Measurements from ENCODE around the gene ANO1.

Gene ANO1

DNA sequence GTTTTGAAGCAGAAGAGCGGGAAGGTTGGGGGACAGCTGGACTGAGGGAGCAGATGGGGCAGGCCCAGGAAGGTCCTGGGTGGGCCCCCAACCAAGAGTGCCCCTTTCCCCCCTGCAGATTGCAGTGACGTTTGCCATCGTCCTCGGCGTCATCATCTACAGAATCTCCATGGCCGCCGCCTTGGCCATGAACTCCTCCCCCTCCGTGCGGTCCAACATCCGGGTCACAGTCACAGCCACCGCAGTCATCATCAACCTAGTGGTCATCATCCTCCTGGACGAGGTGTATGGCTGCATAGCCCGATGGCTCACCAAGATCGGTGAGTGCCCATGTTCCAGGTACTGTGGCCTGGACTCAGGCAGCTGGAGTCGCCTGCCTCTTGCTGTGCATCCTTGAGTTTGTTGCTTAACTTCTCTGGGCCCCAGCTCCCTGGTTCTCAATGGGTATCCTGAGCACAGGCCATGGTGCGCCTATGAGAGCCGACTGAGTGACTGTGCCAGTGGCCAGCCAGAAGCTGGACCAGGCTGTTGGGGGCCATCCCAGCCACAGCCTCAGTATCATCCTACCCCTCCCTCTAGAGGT is 83.0 kb downstream of the ANO1 start:
- no peak overlapping the region for H3K9ac ChIP-seq
- no peak overlapping the region for H2AFZ ChIP-seq
- no peaks in the 10 kb centered on the region for H3K79me2 ChIP-seq
- H3K27me3 ChIP-seq (ENCODE audit: control insufficient read depth, insufficient read depth, low read length): no peaks in the 10 kb centered on the region
- H3K4me2 ChIP-seq (ENCODE audit: low read length): no peak overlapping the region
- H3K9me3 ChIP-seq (ENCODE audit: control insufficient read depth, low read length): no peaks in the 10 kb centered on the region
- H3K4me1 ChIP-seq: no peaks in the 10 kb centered on the region
- H3K36me3 ChIP-seq (ENCODE audit: control insufficient read depth, insufficient read depth, low read length): no peaks in the 10 kb centered on the region
- H3K4me3 ChIP-seq (ENCODE audit: low read depth, low read length): no peak overlapping the region
- TF ChIP-seq, protein P1, sequence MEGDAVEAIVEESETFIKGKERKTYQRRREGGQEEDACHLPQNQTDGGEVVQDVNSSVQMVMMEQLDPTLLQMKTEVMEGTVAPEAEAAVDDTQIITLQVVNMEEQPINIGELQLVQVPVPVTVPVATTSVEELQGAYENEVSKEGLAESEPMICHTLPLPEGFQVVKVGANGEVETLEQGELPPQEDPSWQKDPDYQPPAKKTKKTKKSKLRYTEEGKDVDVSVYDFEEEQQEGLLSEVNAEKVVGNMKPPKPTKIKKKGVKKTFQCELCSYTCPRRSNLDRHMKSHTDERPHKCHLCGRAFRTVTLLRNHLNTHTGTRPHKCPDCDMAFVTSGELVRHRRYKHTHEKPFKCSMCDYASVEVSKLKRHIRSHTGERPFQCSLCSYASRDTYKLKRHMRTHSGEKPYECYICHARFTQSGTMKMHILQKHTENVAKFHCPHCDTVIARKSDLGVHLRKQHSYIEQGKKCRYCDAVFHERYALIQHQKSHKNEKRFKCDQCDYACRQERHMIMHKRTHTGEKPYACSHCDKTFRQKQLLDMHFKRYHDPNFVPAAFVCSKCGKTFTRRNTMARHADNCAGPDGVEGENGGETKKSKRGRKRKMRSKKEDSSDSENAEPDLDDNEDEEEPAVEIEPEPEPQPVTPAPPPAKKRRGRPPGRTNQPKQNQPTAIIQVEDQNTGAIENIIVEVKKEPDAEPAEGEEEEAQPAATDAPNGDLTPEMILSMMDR (IDR thresholded peaks at IDR 0.05): no peak
- no peak overlapping the region for H3K27ac ChIP-seq

DNA sequence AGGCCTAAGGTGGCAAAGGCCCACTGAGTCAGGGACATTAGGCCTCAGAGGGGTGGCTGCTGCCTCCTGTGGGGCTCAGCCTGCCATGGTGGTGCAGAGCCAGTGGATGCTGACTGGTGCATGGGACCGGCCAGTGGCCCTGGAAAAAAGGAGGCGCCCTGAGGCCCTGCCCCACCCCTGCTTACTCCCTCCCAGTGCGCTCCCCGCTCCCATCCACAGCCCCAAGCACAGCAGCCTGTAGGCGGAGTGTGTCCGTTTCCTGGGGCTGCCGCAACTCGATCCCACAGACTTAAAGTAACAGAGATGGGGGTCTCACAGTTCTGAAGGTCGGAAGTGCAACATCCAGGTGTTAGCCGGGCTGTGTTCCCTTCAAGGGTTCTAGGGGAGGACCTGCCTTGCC is 86.6 kb downstream of the ANO1 start:
- Histone ChIP-seq H3K36me3 (ENCODE audit: control insufficient read depth, insufficient read depth, low read length) (no peaks in the 10 kb centered on the region), H3K9ac (no peak overlapping the region), H3K79me2 (no peaks in the 10 kb centered on the region), H3K4me2 (ENCODE audit: low read length) (no peak overlapping the region), H3K4me3 (ENCODE audit: low read depth, low read length) (no peak overlapping the region), H2AFZ (no peak overlapping the region), H3K9me3 (ENCODE audit: control insufficient read depth, low read length) (no peaks in the 10 kb centered on the region), H3K4me1 (no peaks in the 10 kb centered on the region), H3K27me3 (ENCODE audit: control insufficient read depth, insufficient read depth, low read length) (no peaks in the 10 kb centered on the region), H3K27ac (no peak overlapping the region)
- TF ChIP-seq, protein P1 (IDR thresholded peaks at IDR 0.05): no peak

DNA sequence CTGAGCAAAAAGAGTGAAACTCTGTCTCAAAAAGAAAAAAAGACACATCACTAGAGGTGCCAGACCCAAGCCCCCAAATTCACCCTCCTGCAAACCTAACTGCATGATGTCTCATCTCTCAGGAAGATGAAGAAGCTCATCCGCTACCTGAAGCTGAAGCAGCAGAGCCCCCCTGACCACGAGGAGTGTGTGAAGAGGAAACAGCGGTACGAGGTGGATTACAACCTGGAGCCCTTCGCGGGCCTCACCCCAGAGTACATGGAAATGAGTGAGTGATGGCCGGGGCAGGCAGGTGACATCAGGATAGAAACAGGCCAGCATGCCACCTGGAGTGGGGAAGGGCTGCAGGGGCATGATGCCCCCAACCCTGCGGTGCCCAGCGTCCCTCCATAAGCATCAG is 89.0 kb downstream of the ANO1 start:
- no peak overlapping the region for H3K4me2 ChIP-seq (ENCODE audit: low read length)
- H3K27me3 ChIP-seq (ENCODE audit: control insufficient read depth, insufficient read depth, low read length): no peaks in the 10 kb centered on the region
- no peak overlapping the region for H2AFZ ChIP-seq
- H3K36me3 ChIP-seq (ENCODE audit: control insufficient read depth, insufficient read depth, low read length): no peaks in the 10 kb centered on the region
- H3K79me2 ChIP-seq: no peaks in the 10 kb centered on the region
- no peak overlapping the region for H3K27ac ChIP-seq
- H3K4me3 ChIP-seq (ENCODE audit: low read depth, low read length): no peak overlapping the region
- H3K9me3 ChIP-seq (ENCODE audit: control insufficient read depth, low read length): no peaks in the 10 kb centered on the region
- TF ChIP-seq, protein P1 (IDR thresholded peaks at IDR 0.05): no peak
- H3K9ac ChIP-seq: no peak overlapping the region
- no peaks in the 10 kb centered on the region for H3K4me1 ChIP-seq

DNA sequence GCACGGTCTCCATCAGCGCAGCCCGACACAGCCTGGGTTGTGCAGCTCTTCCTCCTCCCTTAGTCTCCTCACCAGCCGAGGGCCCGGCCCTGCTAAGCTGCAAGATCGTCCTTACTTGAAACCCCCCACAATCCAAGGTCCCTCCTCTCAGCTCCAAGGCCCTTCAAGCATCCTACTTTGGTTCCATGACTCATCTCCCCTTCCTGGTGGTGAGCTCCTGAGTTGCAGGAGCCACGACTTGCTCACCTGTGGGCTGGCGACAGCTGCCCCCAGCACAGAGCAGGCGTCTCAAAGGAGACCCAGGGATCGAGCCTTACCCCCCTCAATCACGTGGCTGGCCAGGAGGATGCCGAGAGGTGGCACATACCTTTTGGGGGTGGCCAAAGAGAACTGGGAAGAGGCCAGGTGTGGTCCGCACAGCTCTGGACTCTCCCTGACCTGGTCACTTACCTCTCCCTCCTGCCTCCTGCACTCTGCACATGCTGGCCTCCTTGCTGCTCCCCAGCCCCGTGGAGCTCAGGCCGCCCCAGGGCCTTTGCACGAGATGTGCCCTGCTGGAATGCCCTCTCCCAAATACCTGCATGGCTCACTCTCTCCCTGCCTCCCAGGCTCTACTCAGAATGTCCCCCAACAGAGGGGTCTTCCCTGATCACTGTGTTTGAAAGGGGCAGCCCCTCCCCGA is 89.7 kb downstream of the ANO1 start:
- no peaks in the 10 kb centered on the region for H3K36me3 ChIP-seq (ENCODE audit: control insufficient read depth, insufficient read depth, low read length)
- TF ChIP-seq, protein P1 (IDR thresholded peaks at IDR 0.05): no peak

DNA sequence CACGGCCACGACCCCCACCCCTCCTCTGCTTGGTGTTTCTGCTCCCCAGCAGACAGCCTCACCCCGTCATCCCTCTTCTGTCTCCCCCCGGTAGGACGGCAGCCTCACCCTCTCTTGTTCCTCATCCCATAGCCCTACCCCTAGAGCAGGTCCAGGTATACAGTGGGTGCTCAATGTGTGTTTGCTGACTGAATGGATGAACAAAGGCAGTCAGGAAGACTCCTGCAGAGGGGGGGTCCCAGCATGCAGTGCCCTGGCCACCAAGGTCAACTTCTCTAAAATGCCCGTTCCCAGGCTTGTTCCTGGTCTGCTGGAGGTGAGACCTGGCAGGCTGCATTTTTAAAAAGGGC is 90.3 kb downstream of the ANO1 start:
- Histone ChIP-seq H3K9ac (no peak overlapping the region), H3K79me2 (no peaks in the 10 kb centered on the region), H3K4me3 (ENCODE audit: low read depth, low read length) (no peak overlapping the region), H3K27me3 (ENCODE audit: control insufficient read depth, insufficient read depth, low read length) (no peaks in the 10 kb centered on the region), H3K4me1 (peaks cover 2% of the 10 kb centered on the region), H3K36me3 (ENCODE audit: control insufficient read depth, insufficient read depth, low read length) (no peaks in the 10 kb centered on the region), H2AFZ (no peak overlapping the region), H3K4me2 (ENCODE audit: low read length) (no peak overlapping the region), H3K27ac (no peak overlapping the region), H3K9me3 (ENCODE audit: control insufficient read depth, low read length) (no peaks in the 10 kb centered on the region)
- TF ChIP-seq, protein P1 (IDR thresholded peaks at IDR 0.05): no peak

More for the DNA sequence above, 89.7 kb downstream of the ANO1 start:
- no peak overlapping the region for H3K4me3 ChIP-seq (ENCODE audit: low read depth, low read length)
- H3K9ac ChIP-seq: no peak overlapping the region
- no peaks in the 10 kb centered on the region for H3K27me3 ChIP-seq (ENCODE audit: control insufficient read depth, insufficient read depth, low read length)
- no peak overlapping the region for H2AFZ ChIP-seq
- no peak overlapping the region for H3K27ac ChIP-seq
- no peaks in the 10 kb centered on the region for H3K9me3 ChIP-seq (ENCODE audit: control insufficient read depth, low read length)
- no peak overlapping the region for H3K4me2 ChIP-seq (ENCODE audit: low read length)
- H3K4me1 ChIP-seq: peaks cover 1% of the 10 kb centered on the region
- no peaks in the 10 kb centered on the region for H3K79me2 ChIP-seq

All from parathyroid adenoma (tissue), 2 donors.